ENCODE results near the gene LSS. TPM values are rescaled to one million over a fixed set of nuclear protein-coding genes. Genes with fewer than 3 reads are reported as not detected.

LSS gene
- total RNA-seq, 1 donor from 2014 or later: 30.5 TPM

- Mint-ChIP-seq H3K4me3 (ENCODE audit: low read depth) (peak overlapping the region; percentile 18), H3K27me3 (ENCODE audit: low read depth) (no peaks in the 10 kb centered on the region), H3K27ac (peak overlapping the region; percentile 85), H3K9me3 (no peaks in the 10 kb centered on the region), H3K36me3 (ENCODE audit: low read depth) (peaks cover 86% of the 10 kb centered on the region), H3K4me1 (ENCODE audit: low read depth) (peaks cover 26% of the 10 kb centered on the region)
- intact Hi-C loops (cut with micrococcal nuclease): no loop called here
- no peak for DNase-seq (ENCODE audit: low spot score)
These were observed 25.8 kb upstream of the LSS start for GRCh38 chr21:46254208-46254975.

GRCh38 chr21:46253610-46254124, 25.1 kb upstream of the LSS start:
- Mint-ChIP-seq H3K36me3 (ENCODE audit: low read depth) (peaks cover 85% of the 10 kb centered on the region), H3K4me3 (ENCODE audit: low read depth) (peak overlapping the region; percentile 46), H3K9me3 (no peaks in the 10 kb centered on the region), H3K27ac (peak overlapping the region; percentile 85), H3K27me3 (ENCODE audit: low read depth) (no peaks in the 10 kb centered on the region), H3K4me1 (ENCODE audit: low read depth) (peaks cover 26% of the 10 kb centered on the region)
- peak; percentile 63 for DNase-seq (ENCODE audit: low spot score)
- intact Hi-C loops (cut with micrococcal nuclease): no loop called here

GRCh38 chr21:46252840-46253239, 24.3 kb upstream of the LSS start:
- H3K27me3 Mint-ChIP-seq (ENCODE audit: low read depth): no peaks in the 10 kb centered on the region
- DNase-seq (ENCODE audit: low spot score): no peak
- intact Hi-C loops (cut with micrococcal nuclease): no loop called here
- peaks cover 26% of the 10 kb centered on the region for H3K4me1 Mint-ChIP-seq (ENCODE audit: low read depth)
- H3K27ac Mint-ChIP-seq: no peak overlapping the region
- no peaks in the 10 kb centered on the region for H3K9me3 Mint-ChIP-seq
- peaks cover 87% of the 10 kb centered on the region for H3K36me3 Mint-ChIP-seq (ENCODE audit: low read depth)
- no peak overlapping the region for H3K4me3 Mint-ChIP-seq (ENCODE audit: low read depth)

- peaks cover 88% of the 10 kb centered on the region for H3K36me3 Mint-ChIP-seq (ENCODE audit: low read depth)
- no peaks in the 10 kb centered on the region for H3K27me3 Mint-ChIP-seq (ENCODE audit: low read depth)
- H3K27ac Mint-ChIP-seq: peak overlapping the region; percentile 54
- intact Hi-C loops (cut with micrococcal nuclease): no loop called here
- H3K4me1 Mint-ChIP-seq (ENCODE audit: low read depth): peaks cover 26% of the 10 kb centered on the region
- no peaks in the 10 kb centered on the region for H3K9me3 Mint-ChIP-seq
- DNase-seq (ENCODE audit: low spot score): no peak
- H3K4me3 Mint-ChIP-seq (ENCODE audit: low read depth): no peak overlapping the region
These were observed 21.7 kb upstream of the LSS start for GRCh38 chr21:46250146-46250725.

GRCh38 chr21:46248827-46249226, 20.3 kb upstream of the LSS start:
- intact Hi-C loops (cut with micrococcal nuclease): no loop called here
- no peak for DNase-seq (ENCODE audit: low spot score)
- no peaks in the 10 kb centered on the region for H3K27me3 Mint-ChIP-seq (ENCODE audit: low read depth)
- H3K4me3 Mint-ChIP-seq (ENCODE audit: low read depth): no peak overlapping the region
- no peak overlapping the region for H3K27ac Mint-ChIP-seq
- peaks cover 18% of the 10 kb centered on the region for H3K4me1 Mint-ChIP-seq (ENCODE audit: low read depth)
- no peaks in the 10 kb centered on the region for H3K9me3 Mint-ChIP-seq
- H3K36me3 Mint-ChIP-seq (ENCODE audit: low read depth): peaks cover 88% of the 10 kb centered on the region

GRCh38 chr21:46248422-46248782, 19.8 kb upstream of the LSS start:
- Mint-ChIP-seq H3K4me1 (ENCODE audit: low read depth) (peaks cover 14% of the 10 kb centered on the region), H3K27ac (no peak overlapping the region), H3K36me3 (ENCODE audit: low read depth) (peaks cover 88% of the 10 kb centered on the region), H3K27me3 (ENCODE audit: low read depth) (no peaks in the 10 kb centered on the region), H3K4me3 (ENCODE audit: low read depth) (no peak overlapping the region), H3K9me3 (no peaks in the 10 kb centered on the region)
- DNase-seq (ENCODE audit: low spot score): no peak
- intact Hi-C loops (cut with micrococcal nuclease): no loop called here

- Mint-ChIP-seq H3K4me3 (ENCODE audit: low read depth) (no peak overlapping the region), H3K4me1 (ENCODE audit: low read depth) (peaks cover 11% of the 10 kb centered on the region), H3K36me3 (ENCODE audit: low read depth) (peaks cover 88% of the 10 kb centered on the region), H3K9me3 (no peaks in the 10 kb centered on the region), H3K27ac (no peak overlapping the region), H3K27me3 (ENCODE audit: low read depth) (no peaks in the 10 kb centered on the region)
- no peak for DNase-seq (ENCODE audit: low spot score)
- intact Hi-C loops (cut with micrococcal nuclease): no loop called here
These were observed 19.3 kb upstream of the LSS start for GRCh38 chr21:46247699-46248421.

GRCh38 chr21:46246345-46246744, 17.8 kb upstream of the LSS start:
- Mint-ChIP-seq H3K9me3 (no peaks in the 10 kb centered on the region), H3K4me1 (ENCODE audit: low read depth) (peaks cover 11% of the 10 kb centered on the region), H3K27me3 (ENCODE audit: low read depth) (no peaks in the 10 kb centered on the region), H3K4me3 (ENCODE audit: low read depth) (no peak overlapping the region), H3K36me3 (ENCODE audit: low read depth) (peaks cover 88% of the 10 kb centered on the region), H3K27ac (no peak overlapping the region)
- intact Hi-C loops (cut with micrococcal nuclease): no loop called here
- DNase-seq (ENCODE audit: low spot score): no peak

- Mint-ChIP-seq H3K4me1 (ENCODE audit: low read depth) (peaks cover 6% of the 10 kb centered on the region), H3K27me3 (ENCODE audit: low read depth) (no peaks in the 10 kb centered on the region), H3K36me3 (ENCODE audit: low read depth) (peaks cover 88% of the 10 kb centered on the region), H3K4me3 (ENCODE audit: low read depth) (no peak overlapping the region), H3K9me3 (no peaks in the 10 kb centered on the region), H3K27ac (no peak overlapping the region)
- DNase-seq (ENCODE audit: low spot score): no peak
- intact Hi-C loops (cut with micrococcal nuclease): no loop called here
These were observed 16.8 kb upstream of the LSS start for GRCh38 chr21:46245213-46245915.

GRCh38 chr21:46244602-46245001, 16.0 kb upstream of the LSS start:
- Mint-ChIP-seq H3K9me3 (no peaks in the 10 kb centered on the region), H3K4me1 (ENCODE audit: low read depth) (no peaks in the 10 kb centered on the region), H3K36me3 (ENCODE audit: low read depth) (peaks cover 87% of the 10 kb centered on the region), H3K4me3 (ENCODE audit: low read depth) (no peak overlapping the region), H3K27me3 (ENCODE audit: low read depth) (no peaks in the 10 kb centered on the region), H3K27ac (no peak overlapping the region)
- intact Hi-C loops (cut with micrococcal nuclease): no loop called here
- DNase-seq (ENCODE audit: low spot score): no peak

GRCh38 chr21:46243960-46244361, 15.4 kb upstream of the LSS start:
- intact Hi-C loops (cut with micrococcal nuclease): no loop called here
- no peak overlapping the region for H3K4me3 Mint-ChIP-seq (ENCODE audit: low read depth)
- H3K36me3 Mint-ChIP-seq (ENCODE audit: low read depth): peaks cover 91% of the 10 kb centered on the region
- no peak overlapping the region for H3K27ac Mint-ChIP-seq
- no peak for DNase-seq (ENCODE audit: low spot score)
- H3K27me3 Mint-ChIP-seq (ENCODE audit: low read depth): no peaks in the 10 kb centered on the region
- no peaks in the 10 kb centered on the region for H3K9me3 Mint-ChIP-seq
- no peaks in the 10 kb centered on the region for H3K4me1 Mint-ChIP-seq (ENCODE audit: low read depth)

- peaks cover 91% of the 10 kb centered on the region for H3K36me3 Mint-ChIP-seq (ENCODE audit: low read depth)
- no peak overlapping the region for H3K4me3 Mint-ChIP-seq (ENCODE audit: low read depth)
- H3K27ac Mint-ChIP-seq: no peak overlapping the region
- DNase-seq (ENCODE audit: low spot score): no peak
- intact Hi-C loops (cut with micrococcal nuclease): no loop called here
- H3K27me3 Mint-ChIP-seq (ENCODE audit: low read depth): no peaks in the 10 kb centered on the region
- H3K9me3 Mint-ChIP-seq: no peaks in the 10 kb centered on the region
- no peaks in the 10 kb centered on the region for H3K4me1 Mint-ChIP-seq (ENCODE audit: low read depth)
These were observed 14.8 kb upstream of the LSS start for GRCh38 chr21:46243325-46243724.

Data from activated T-helper 2 cell treated with anti-CD3 and anti-CD28 coated beads, Interferon-gamma antibody, Interleukin-2, Interleukin-4, amounts not matched to agents 10 μg/mL and 5 μg/mL and 100 μg/mL, durations not matched to agents 14 hours and 24 hours and 36 hours (primary cell).